Measurements from ENCODE around the gene INO80D. TPM values are rescaled to one million over a fixed set of nuclear protein-coding genes. Genes with fewer than 3 reads are reported as not detected.
"Not testable (repeated sequence)": the region's sequence is repeated elsewhere in the genome, so short reads cannot be mapped to it uniquely, and the experiment has no call there.

Gene INO80D
- polyA plus RNA-seq (2014; cell fraction: cytosol; rRNA removed): 2.6 and 3.0 TPM in 2 replicates
- 3.8 and 5.7 TPM in 2 replicates for polyA plus RNA-seq (2014; cell fraction: nucleus; rRNA removed)

GRCh38 chr2:206085742-206086445 lies at the start of gene INO80D:
TSS of gene INO80D (minus strand) at chr2:206086174. CDS start at chr2:206063016, 23,158 bp downstream.
- peak; percentile 89 for DNase-seq (ENCODE audit: low spot score)

GRCh38 chr2:206127656-206128055 lies 41.7 kb upstream of the INO80D start:
- DNase-seq (ENCODE audit: low spot score): no peak

DNA sequence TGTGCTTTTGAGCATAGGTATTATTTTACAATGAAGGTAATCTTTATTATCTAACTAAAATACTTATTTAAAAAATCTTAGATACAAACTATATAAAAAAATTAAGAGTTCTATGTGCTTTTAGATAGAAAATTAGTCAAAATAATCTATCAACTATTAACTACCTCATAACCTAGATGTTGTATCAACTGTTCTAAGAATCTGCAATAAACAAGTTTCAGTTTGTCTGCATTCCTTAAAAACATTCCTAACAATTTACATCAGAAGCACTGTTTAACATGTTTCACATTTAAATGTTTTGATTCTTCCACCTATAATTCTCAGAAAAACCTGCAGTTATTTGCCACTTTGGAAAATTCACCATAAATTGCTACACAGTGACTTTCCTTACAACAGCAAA lies 39.9 kb upstream of the INO80D start:
- no peak for DNase-seq (ENCODE audit: low spot score)

GRCh38 chr2:206122569-206122968 lies 36.6 kb upstream of the INO80D start:
- DNase-seq (ENCODE audit: low spot score): not testable (repeated sequence)

- DNase-seq (ENCODE audit: low spot score): no peak
These were observed 30.3 kb upstream of the INO80D start for GRCh38 chr2:206116278-206116677.

- DNase-seq (ENCODE audit: low spot score): no peak
These were observed 29.1 kb upstream of the INO80D start for GRCh38 chr2:206115026-206115578.

GRCh38 chr2:206112846-206113547 lies 27.0 kb upstream of the INO80D start:
- no peak for DNase-seq (ENCODE audit: low spot score)

DNA sequence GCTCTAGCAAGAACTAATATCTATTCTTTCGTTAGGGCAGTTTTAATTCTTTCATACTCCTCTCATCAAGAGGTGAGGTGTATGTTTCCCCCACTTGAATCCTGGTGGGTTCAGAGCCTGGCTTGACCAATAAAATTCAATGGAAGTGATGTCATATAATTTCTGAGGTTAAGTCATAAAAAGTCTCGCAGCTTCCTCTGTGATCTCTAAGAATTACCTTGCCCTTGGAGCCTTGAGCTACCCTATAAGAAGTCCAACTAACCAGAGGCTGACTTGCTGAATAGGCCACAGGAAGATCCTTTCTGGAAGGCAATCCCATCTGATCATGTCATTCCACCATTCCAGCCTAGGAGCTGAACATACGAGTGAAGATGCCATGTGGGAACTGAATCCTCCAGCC lies 26.1 kb upstream of the INO80D start:
- DNase-seq (ENCODE audit: low spot score): no peak

DNA sequence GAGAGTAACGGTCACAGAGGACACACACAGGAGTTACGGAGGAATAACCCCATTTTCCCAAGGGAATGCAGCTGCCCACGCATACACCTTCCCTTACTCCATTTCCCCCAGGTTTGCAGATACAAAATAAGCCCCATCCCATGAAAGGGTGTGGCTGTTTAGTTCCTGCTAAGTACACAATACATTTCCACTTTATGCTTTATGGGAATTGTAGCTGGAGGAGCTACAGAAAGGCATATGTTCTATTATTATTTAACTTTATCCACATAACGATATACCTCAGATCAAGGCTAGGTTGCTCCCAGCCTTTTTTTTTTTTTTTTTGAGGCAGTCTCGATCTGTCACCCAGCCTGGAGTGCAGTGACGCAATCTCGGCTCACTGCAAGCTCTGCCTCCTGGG lies 22.7 kb upstream of the INO80D start:
- DNase-seq (ENCODE audit: low spot score): no peak

DNA sequence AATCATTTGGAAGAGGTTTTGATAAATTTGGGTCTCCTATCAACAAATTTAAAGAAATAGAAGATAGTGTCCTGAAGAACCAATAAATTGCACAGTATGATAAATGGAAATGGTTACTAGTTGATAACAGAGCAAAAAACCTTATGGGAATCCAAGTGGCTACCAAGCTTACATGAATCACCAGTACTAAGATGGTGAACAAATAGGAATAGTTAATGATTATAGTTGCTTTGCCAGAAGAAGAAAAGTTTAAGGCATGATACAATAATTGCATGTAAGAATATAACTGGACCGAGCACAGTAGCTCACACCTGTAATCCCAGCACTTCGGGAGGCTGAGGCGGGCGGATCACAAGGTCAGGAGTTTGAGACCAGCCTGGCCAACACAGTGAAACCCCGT lies 19.6 kb upstream of the INO80D start:
- DNase-seq (ENCODE audit: low spot score): no peak

DNA sequence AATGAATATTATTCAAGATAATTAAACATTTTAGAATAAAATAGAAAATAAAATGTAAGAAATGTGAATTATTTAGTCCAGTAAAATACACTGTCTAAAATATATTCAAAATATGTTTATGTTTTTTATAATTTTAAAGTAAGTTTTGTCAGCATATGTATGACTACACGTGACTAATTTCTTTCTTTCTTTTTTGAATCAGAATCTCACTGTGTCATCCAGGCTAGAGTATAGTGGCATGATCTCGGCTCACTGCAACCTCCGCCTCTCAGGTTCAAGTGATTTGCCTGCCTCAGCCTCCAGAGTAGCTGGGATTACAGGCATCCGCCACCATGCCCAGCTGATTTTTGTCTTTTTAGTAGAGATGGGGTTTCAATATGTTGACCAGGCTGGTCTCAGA lies 19.1 kb upstream of the INO80D start:
- DNase-seq (ENCODE audit: low spot score): no peak

DNA sequence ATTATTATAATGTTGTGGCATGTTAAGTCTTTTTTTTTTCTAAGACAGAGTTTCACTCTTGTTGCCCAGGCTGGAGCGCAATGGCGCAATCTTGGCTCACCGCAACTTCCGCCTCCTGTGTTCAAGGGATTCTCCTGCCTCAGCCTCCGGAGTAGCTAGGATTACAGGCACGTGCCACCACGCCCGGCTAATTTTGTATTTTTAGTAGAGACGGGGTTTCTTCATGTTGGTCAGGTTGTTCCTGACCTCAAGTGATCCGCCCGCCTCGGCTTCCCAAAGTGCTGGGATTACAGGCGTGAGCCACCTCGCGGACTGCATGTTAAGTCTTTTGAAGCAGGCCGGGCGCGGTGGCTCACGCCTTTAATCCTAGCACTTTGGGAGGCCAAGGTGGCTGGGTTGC lies 12.9 kb upstream of the INO80D start:
- DNase-seq (ENCODE audit: low spot score): not testable (repeated sequence)

GRCh38 chr2:206098471-206098870 lies 12.5 kb upstream of the INO80D start:
- no peak for DNase-seq (ENCODE audit: low spot score)

DNA sequence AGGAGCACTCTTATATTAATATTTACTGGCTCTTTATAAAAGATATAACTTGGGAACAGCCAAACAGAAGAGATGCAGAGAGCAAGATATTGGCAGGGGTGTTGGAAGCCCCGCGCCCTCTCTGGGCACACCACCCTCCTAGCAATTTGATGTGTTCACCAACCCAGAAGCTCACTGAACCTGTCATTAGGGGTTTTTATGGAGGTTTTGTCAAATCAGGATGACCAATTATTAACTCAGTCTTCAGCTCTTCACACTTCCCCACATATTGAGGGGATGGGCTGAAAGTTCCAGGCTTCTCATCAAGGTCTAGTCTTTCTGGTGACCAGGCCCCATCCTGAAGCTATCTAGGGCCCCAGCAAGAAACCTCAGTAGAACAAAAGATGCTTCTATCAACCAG lies 10.9 kb upstream of the INO80D start:
- no peak for DNase-seq (ENCODE audit: low spot score)

DNA sequence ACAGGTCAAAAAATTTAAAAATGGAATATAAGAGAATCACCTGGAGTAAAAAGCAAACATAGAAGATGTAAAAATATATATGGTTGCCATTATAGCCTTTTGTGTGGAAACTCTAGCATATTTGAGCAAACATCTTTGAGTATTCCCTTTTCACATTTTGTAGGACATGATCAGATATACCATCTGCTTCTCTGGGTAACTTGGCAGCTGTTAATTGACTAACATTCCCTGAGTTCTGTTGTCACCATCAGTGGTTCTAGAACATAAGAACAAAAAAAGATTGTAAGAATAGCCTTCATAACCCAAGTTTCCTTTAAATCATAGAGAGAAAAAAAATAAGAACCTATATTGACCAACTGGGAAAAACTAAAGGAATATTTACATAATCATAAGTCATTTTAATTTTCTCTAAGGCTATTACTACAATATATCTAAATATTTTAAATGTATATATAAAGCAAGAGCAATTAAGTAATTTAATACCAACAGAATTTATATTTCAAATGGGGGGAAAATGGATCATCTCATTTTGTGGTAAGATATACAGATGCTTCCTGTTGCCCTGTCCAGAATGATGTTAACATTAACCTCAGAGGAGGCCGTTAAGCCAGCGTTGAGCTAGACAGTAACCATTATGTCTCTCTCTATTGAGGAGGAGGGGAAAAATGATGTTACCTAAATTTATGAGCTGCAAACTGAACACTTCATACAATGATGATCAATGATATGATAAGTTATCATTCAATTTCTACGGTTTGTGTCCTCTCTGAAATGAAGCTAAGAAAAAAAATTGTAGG lies 9.8 kb upstream of the INO80D start:
- no peak for DNase-seq (ENCODE audit: low spot score)

DNA sequence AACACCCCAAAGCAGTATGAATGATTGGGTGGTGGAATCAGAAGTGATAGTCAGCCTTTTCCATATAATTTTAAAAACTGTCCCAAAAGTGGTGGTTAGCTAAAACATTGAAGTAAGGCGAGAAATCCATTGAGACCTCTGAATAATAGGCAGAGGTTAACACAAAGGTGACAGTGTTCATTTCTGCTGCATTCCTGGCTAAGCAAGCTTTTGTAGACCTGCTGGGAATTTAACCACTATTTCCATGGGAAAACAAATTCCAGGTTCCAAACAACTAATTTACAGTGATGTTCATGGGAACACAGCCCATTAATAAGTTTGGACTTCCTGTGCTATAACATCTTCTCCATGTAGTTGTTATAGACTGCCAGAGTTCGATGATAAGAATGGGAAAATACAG lies 6.3 kb upstream of the INO80D start:
- no peak for DNase-seq (ENCODE audit: low spot score)

DNA sequence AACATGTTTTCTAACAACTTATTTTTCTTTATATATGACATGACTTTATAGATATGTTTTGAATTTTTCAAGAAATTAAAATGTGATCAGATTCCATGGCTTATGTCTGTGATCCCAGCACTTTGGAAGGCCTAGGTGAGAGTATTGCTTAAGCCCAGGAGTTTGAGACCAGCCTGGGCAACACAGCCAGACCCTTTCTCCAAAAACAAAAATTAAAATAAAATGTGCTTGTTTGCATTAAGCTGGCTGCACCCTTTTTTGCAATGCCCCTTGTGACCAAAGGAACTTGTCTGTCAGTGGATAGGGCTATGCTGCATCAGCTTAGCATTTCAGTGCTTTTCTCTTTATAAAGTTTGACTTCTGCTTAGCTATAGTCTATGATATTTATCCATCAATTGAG lies 2.3 kb upstream of the INO80D start:
- no peak for DNase-seq (ENCODE audit: low spot score)

DNA sequence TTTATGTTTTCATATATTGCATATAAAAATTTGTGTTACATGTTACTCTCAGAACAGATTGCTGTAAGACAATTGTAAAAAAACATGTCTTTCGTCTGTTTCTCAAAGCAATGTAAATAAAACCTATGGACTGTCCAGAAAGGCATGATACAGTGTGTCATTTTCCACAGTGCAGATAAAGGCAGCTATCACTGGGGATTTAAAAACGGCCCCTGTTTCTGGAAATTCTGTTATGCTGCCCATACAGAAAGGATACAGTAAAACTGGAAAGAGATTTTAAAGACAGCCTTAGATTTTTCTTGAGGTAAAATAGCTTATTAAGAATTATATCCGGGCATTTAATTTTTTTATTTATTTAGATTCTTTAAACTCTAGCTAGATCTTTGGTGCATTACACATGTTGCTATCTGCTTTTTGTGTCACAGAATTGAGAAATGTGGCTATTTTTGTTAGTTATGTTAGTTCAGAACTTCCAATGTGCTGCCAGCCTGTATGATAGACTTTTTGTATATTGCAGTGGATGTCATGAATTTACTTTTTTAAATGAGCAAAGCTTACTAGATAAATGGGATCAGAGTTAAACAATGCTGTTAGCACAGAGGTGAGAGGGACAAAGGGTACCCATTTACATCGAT lies 859 bp upstream of the INO80D start:
- DNase-seq (ENCODE audit: low spot score): peak; percentile 33

- DNase-seq (ENCODE audit: low spot score): peak; percentile 16
These were observed 868 bp downstream of the INO80D start for GRCh38 chr2:206084870-206085741.

DNA sequence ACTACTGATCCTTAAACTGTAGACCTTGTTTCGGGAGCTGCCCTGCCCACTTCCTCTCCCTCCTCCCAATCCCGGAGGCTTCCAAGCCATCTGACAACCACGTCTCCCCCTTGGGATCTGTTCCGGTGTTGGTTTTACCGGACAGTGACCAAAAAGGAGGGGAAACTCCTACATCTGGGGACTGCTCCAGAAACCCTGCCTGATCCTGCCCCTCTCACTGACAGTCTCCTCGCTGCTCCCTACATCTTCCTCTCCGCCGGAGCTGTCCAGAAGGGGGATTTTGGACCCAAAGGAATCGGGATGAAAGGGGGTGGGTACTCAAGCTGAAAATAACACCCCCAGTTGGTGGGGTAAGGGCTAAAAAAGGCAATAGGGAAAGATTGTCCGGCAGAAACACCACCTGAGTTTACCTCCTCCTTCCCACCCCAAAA lies 1.5 kb downstream of the INO80D start:
- DNase-seq (ENCODE audit: low spot score): peak; percentile 70
